NB4 (cell line): Measurements from ENCODE around the gene SNRK.

Experiments used
- POLR2A ChIP-seq: IDR thresholded peaks from 2 replicates; pipeline ENCODE4 v1.6.1; 2011; ENCODE audit warnings: mild to moderate bottlenecking; ENCODE audit not compliant: insufficient read length; ENCODE audit errors: extremely low read depth
- TF ChIP-seq, protein P1 (sequence below): IDR thresholded peaks from one replicate; pipeline ENCODE4 v1.5.1; 2012; ENCODE audit warnings: low read depth, low read length

DNA sequence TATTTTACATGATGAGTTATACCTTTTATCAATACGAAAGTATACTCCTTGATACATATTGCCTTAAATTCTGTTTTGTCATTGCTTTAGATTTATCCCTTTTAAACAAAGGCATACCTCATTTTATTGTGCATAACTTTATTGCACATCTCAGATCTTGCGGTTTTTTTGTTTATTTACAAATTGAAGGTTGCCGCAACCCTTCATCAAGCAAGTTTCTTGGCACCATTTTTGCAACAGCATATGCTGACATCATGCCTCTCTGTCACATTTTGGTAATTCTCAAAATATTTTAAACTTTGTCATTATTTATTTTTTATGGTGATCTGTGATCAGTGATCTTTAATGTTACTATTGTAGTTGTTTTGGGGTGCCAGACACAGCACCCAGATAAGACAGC, 20.9 kb downstream of the SNRK start:
- TF ChIP-seq, protein P1, sequence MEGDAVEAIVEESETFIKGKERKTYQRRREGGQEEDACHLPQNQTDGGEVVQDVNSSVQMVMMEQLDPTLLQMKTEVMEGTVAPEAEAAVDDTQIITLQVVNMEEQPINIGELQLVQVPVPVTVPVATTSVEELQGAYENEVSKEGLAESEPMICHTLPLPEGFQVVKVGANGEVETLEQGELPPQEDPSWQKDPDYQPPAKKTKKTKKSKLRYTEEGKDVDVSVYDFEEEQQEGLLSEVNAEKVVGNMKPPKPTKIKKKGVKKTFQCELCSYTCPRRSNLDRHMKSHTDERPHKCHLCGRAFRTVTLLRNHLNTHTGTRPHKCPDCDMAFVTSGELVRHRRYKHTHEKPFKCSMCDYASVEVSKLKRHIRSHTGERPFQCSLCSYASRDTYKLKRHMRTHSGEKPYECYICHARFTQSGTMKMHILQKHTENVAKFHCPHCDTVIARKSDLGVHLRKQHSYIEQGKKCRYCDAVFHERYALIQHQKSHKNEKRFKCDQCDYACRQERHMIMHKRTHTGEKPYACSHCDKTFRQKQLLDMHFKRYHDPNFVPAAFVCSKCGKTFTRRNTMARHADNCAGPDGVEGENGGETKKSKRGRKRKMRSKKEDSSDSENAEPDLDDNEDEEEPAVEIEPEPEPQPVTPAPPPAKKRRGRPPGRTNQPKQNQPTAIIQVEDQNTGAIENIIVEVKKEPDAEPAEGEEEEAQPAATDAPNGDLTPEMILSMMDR, result no peak
- TF ChIP-seq POLR2A, result no peak
